HG03354 (cell line): ENCODE data around the gene RASGRP3.

Experiments
- ATAC-seq: cut with Tn5 transposase; IDR thresholded peaks from one replicate; pipeline ENCODE4 v1.9.1; 2021; ENCODE audit warnings: mild to moderate bottlenecking; ENCODE audit not compliant: unreplicated experiment, poor library complexity, severe bottlenecking

RASGRP3 gene

GRCh38 chr2:33606622-33607021 is 130.2 kb downstream of the RASGRP3 start:
- no peak for ATAC-seq

- ATAC-seq = no peak
These were observed 130.8 kb downstream of the RASGRP3 start for GRCh38 chr2:33607251-33607721.

GRCh38 chr2:33607905-33608304 is 131.5 kb downstream of the RASGRP3 start:
- no peak for ATAC-seq

- ATAC-seq = no peak
These were observed 137.7 kb downstream of the RASGRP3 start for GRCh38 chr2:33614190-33614589.
